ENCODE results near the gene IQGAP1. TPM values are rescaled to one million over a fixed set of nuclear protein-coding genes. Genes with fewer than 3 reads are reported as not detected.

The IQGAP1 gene
- 198 to 238 TPM (median 230 TPM) in 5 replicates for total RNA-seq (2022; extraction: Qiagen RNA extraction)

GRCh38 chr15:90387534-90388461 lies at the start of gene IQGAP1:
Gene IQGAP1 (plus strand): TSS chr15:90388242. CDS start chr15:90388342, 100 bp downstream.

DNA sequence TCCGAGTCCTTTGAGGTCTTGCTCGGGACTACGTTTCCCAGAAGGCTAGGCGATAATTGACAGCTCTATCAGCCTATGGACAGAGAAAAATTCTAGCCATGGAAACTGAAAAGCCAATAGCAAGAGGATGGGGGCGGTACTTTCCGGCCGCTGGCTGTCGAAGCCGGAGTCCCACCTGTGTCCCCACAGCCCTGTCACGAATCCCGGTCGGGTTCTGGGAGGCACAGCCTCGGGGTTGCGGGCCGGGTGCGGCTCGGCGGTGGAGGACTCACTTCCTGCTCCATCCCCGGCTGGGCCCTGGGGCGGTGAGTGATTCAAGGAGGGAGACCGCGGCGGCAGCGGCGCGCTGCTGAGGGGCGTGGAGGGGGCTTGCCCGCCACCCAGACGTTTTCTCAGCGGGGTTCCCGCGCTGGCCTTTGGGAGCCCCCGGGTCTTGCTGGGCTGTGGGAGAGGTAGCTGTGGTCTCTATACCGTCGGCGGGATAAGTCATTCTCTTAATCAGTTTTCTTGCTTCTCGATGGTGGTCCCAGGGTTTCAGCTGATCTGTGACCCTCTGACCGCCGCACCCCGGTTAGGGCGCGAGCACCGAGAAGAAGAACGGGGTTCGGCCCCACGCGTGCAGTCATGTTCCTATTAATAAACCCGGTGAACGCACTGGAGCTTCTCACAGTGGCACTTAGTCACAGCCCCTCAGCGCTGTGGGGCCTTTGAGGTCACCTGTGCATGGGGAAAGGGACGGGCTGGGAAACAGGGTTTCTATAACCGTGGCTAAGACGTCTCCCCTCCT lies 35.7 kb upstream of the IQGAP1 start, which contains the start of gene ZNF774:
TSS of gene ZNF774 (plus strand) at position 178 of the 787 bp plus-strand sequence. CDS start 2,377 bp downstream, outside the sequence.

GRCh38 chr15:90529371-90530249 lies 141.6 kb downstream of the IQGAP1 start, which contains the start of gene CRTC3:
Gene CRTC3 (plus strand): TSS chr15:90529923. CDS start chr15:90530072, 149 bp downstream.

Other genes with a start within 250 kb of the IQGAP1 start
- 51.9 to 80.6 TPM (median 71.1 TPM) in 5 replicates for gene SEMA4B, start 186.9 kb upstream of the IQGAP1 start, total RNA-seq (2022; extraction: Qiagen RNA extraction)
- gene CIB1, start 154.3 kb upstream of the IQGAP1 start, total RNA-seq (2022; extraction: Qiagen RNA extraction) = 184 to 200 TPM (median 193 TPM) in 5 replicates
- gene GDPGP1, start 154.0 kb upstream of the IQGAP1 start, total RNA-seq (2022; extraction: Qiagen RNA extraction) = 3.6 to 4.5 TPM (median 4.1 TPM) in 5 replicates
- 0.09 to 0.25 TPM (median 0.12 TPM) in 5 replicates for gene TTLL13, start 138.7 kb upstream of the IQGAP1 start, total RNA-seq (2022; extraction: Qiagen RNA extraction)
- gene NGRN, start 122.6 kb upstream of the IQGAP1 start, total RNA-seq (2022; extraction: Qiagen RNA extraction) = 102 to 114 TPM (median 108 TPM) in 5 replicates
- 0.71 to 1.6 TPM (median 1.3 TPM) in 5 replicates for gene ZNF774, start 36.0 kb upstream of the IQGAP1 start, total RNA-seq (2022; extraction: Qiagen RNA extraction)
- gene CRTC3, start 141.7 kb downstream of the IQGAP1 start, total RNA-seq (2022; extraction: Qiagen RNA extraction) = 18.5 to 27.8 TPM (median 26.5 TPM) in 5 replicates